GM13977 (cell line): ENCODE results near the gene SLC41A3.
"Not testable (repeated sequence)": the region's sequence is repeated elsewhere in the genome, so short reads cannot be mapped to it uniquely, and the experiment has no call there.

Experiments used
- DNase-seq: peaks from one replicate; pipeline ENCODE4 v3.0.0; 2012; ENCODE audit warnings: low spot score
- CTCF ChIP-seq: IDR thresholded peaks from 2 replicates; pipeline ENCODE4 v1.5.1; 2012; ENCODE audit warnings: mild to moderate bottlenecking, control low read depth; ENCODE audit not compliant: insufficient read depth; ENCODE audit errors: extremely low read depth, missing control alignments
- in situ Hi-C: fragments of 300-500 bp; cut with MboI; formaldehyde crosslinking; loops from one replicate; pipeline ENCODE4 v1.12.0; 2022; ENCODE audit warnings: low sequenced_read_pairs, low pct_unique_long_range_greater_than_20kb, mixed read lengths, inconsistent platforms; ENCODE audit not compliant: unreplicated experiment

Gene SLC41A3

GRCh38 chr3:125971997-125972944 is 111.7 kb downstream of the SLC41A3 start:
- in situ Hi-C loops, DNase-seq: not testable (repeated sequence)
- TF ChIP-seq CTCF, result peak; percentile 62

GRCh38 chr3:125968701-125969592 is 115.0 kb downstream of the SLC41A3 start, which contains the start of gene ROPN1B:
ROPN1B (plus strand) TSS chr3:125969178; CDS start chr3:125972055, 2,877 bp downstream.
- DNase-seq, in situ Hi-C loops: not testable (repeated sequence)

- DNase-seq, in situ Hi-C loops: not testable (repeated sequence)
Measured at GRCh38 chr3:125968121-125968520, 115.8 kb downstream of the SLC41A3 start.

- DNase-seq, result no peak
- in situ Hi-C loops, result no loop called here
- no peak for TF ChIP-seq CTCF
Measured at GRCh38 chr3:125967156-125967555, 116.8 kb downstream of the SLC41A3 start.

GRCh38 chr3:125965505-125965904 is 118.4 kb downstream of the SLC41A3 start:
- in situ Hi-C loops, result no loop called here
- DNase-seq, result no peak
- TF ChIP-seq CTCF, result no peak

GRCh38 chr3:125963834-125964233 is 120.1 kb downstream of the SLC41A3 start:
- in situ Hi-C loops, DNase-seq: not testable (repeated sequence)

- no peak for TF ChIP-seq CTCF
- in situ Hi-C loops, result no loop called here
Measured at GRCh38 chr3:125961289-125961589, 122.7 kb downstream of the SLC41A3 start.

More at GRCh38 chr3:125961289-125961589, 122.7 kb downstream of the SLC41A3 start:
- DNase-seq, result no peak
